ENCODE measurements around the gene SPRR2A. TPM values are rescaled to one million over a fixed set of nuclear protein-coding genes. Genes with fewer than 3 reads are reported as not detected.
"Not testable (repeated sequence)": the region's sequence is repeated elsewhere in the genome, so short reads cannot be mapped to it uniquely, and the experiment has no call there.

Gene SPRR2A
- total RNA-seq, 4 donors from 2014 or later = not detected

- H3K27me3 ChIP-seq = no peaks in the 10 kb centered on the region
- H3K36me3 ChIP-seq = no peaks in the 10 kb centered on the region
- no peak overlapping the region for H3K27ac ChIP-seq
- peaks cover 0 to under 1% (median 0%) of the 10 kb centered on the region in 4 donors for H3K9me3 ChIP-seq
- TF ChIP-seq EP300 (IDR thresholded peaks at IDR 0.05) = no peak
- no peak for TF ChIP-seq POLR2A (IDR thresholded peaks at IDR 0.05)
- TF ChIP-seq, protein P1, sequence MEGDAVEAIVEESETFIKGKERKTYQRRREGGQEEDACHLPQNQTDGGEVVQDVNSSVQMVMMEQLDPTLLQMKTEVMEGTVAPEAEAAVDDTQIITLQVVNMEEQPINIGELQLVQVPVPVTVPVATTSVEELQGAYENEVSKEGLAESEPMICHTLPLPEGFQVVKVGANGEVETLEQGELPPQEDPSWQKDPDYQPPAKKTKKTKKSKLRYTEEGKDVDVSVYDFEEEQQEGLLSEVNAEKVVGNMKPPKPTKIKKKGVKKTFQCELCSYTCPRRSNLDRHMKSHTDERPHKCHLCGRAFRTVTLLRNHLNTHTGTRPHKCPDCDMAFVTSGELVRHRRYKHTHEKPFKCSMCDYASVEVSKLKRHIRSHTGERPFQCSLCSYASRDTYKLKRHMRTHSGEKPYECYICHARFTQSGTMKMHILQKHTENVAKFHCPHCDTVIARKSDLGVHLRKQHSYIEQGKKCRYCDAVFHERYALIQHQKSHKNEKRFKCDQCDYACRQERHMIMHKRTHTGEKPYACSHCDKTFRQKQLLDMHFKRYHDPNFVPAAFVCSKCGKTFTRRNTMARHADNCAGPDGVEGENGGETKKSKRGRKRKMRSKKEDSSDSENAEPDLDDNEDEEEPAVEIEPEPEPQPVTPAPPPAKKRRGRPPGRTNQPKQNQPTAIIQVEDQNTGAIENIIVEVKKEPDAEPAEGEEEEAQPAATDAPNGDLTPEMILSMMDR (IDR thresholded peaks at IDR 0.05) = no peak
- no peak for DNase-seq (ENCODE audit: low spot score in 2 of 2)
- 72 to 84% methylated on average over 6 of the region's 6 CpGs for WGBS, 2 donors
- no peak overlapping the region for H3K4me3 ChIP-seq
- H3K4me1 ChIP-seq = no peaks in the 10 kb centered on the region
These were observed 1.8 kb upstream of the SPRR2A start for GRCh38 chr1:153058826-153059784.

- no peak overlapping the region for H3K27ac ChIP-seq
- no peaks in the 10 kb centered on the region for H3K27me3 ChIP-seq
- H3K36me3 ChIP-seq = no peaks in the 10 kb centered on the region
- H3K9me3 ChIP-seq = peaks cover 0 to 10% (median 0%) of the 10 kb centered on the region in 4 donors
- no peaks in the 10 kb centered on the region for H3K4me1 ChIP-seq
- no peak overlapping the region for H3K4me3 ChIP-seq
- TF ChIP-seq EP300 (IDR thresholded peaks at IDR 0.05) (no peak), POLR2A (IDR thresholded peaks at IDR 0.05) (no peak)
- TF ChIP-seq, protein P1 (IDR thresholded peaks at IDR 0.05) = no peak
- WGBS, 2 donors = 49 to 61% methylated on average over 2 of the region's 2 CpGs
- no peak for DNase-seq (ENCODE audit: low spot score in 2 of 2)
These were observed 842 bp upstream of the SPRR2A start for GRCh38 chr1:153058154-153058553.

GRCh38 chr1:153056111-153056510 lies 1.2 kb downstream of the SPRR2A start:
- WGBS, 2 donors = 52 to 57% methylated on average over 3 of the region's 3 CpGs
- H3K4me1 ChIP-seq; DNase-seq (ENCODE audit: low spot score in 2 of 2); H3K27ac ChIP-seq; H3K36me3 ChIP-seq; H3K4me3 ChIP-seq; H3K27me3 ChIP-seq: not testable (repeated sequence)
- peaks cover 0 to 17% (median 0%) of the 10 kb centered on the region in 4 donors for H3K9me3 ChIP-seq

DNA sequence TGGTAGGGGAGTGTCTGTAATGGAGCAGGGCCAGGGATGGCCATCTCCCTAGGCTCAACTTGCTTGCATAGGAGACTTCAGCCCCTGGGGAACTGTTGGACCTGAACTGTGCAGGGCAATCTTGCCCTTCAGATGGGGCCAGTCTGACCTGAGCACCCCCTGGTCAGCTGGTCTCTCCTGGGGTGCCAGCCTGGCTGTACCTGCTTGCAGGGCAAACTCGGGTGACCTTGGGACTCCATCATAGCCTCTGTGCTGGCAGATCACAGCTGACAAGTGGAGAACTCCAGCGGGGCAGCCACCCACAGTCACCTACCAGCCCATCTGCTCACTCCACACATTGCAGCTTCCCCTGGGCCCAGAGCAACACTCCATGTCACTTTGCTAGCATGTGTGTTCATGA lies 8.1 kb downstream of the SPRR2A start:
- Histone ChIP-seq H3K27me3 (no peaks in the 10 kb centered on the region), H3K27ac (no peak overlapping the region), H3K36me3 (no peaks in the 10 kb centered on the region), H3K4me1 (no peaks in the 10 kb centered on the region), H3K9me3 (peaks cover 0 to 20% (median 0%) of the 10 kb centered on the region in 4 donors), H3K4me3 (no peak overlapping the region)
- DNase-seq (ENCODE audit: low spot score in 2 of 2) = no peak
- WGBS, 2 donors = 93 to 100% methylated on average over 1 to 2 of the region's 2 CpGs
- TF ChIP-seq, protein P1 (IDR thresholded peaks at IDR 0.05) = no peak

DNA sequence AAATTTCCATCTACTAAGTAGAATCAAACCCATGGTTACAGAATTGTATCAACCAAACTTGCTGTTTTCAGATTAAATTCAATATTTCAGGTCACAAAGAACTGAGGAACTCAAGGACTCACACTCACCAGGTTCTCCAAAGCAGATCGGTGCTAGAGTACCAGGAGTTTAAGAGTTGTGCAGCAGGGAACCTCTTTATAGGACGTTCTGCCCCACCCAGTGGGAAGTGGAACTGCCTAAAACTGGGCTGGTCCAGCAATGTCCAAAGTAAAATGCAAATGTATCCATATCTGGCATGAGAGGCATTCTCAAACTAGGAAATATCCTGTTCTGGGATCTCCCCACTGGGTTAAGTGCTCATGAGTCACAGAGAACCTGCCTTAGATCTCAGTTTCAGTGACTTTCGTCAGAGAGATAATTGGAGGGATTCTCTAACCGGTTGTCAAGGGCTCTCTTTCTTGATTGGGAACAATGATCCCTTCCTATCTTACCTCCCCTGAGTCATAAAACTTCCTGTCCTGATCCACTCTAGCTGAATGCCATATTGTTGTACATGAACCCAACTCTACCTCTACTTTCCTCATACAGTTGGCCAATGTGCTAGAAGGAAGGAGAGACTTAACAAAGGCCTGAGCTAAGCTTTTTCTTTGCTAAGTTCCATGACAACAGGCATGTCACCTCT lies 16.2 kb downstream of the SPRR2A start, which contains the start of gene SPRR2D:
Gene SPRR2D, minus strand, starts transcription at position 171 of the 682 bp plus-strand sequence. CDS start 774 bp downstream, outside the sequence.
- no peak within 1 kb of the TSS for H3K27ac ChIP-seq
- TF ChIP-seq POLR2A (IDR thresholded peaks at IDR 0.05) (no peak), EP300 (IDR thresholded peaks at IDR 0.05) (no peak)
- TF ChIP-seq, protein P1 (IDR thresholded peaks at IDR 0.05) = no peak
- H3K9me3 ChIP-seq = no peaks in the 10 kb centered on the region
- no peak for DNase-seq (ENCODE audit: low spot score in 2 of 2)
- no peaks in the 10 kb centered on the region for H3K36me3 ChIP-seq
- no peak within 1 kb of the TSS for H3K4me3 ChIP-seq
- 50 to 54% methylated on average over 4 of the region's 4 CpGs for WGBS, 2 donors
- no peaks in the 10 kb centered on the region for H3K27me3 ChIP-seq
- H3K4me1 ChIP-seq = no peaks in the 10 kb centered on the region

Data from tibial nerve (tissue), 4 donors.